ENCODE measurements around the gene FOXA3.

- TF ChIP-seq POLR2A (IDR thresholded peaks at IDR 0.05) (no peak), CTCF (IDR thresholded peaks at IDR 0.05) (peak; percentile 82 to 92 (median 86)), POLR2AphosphoS5 (IDR thresholded peaks at IDR 0.05) (peak in 2 of 4 donors; percentile 13 to 41)
These were observed 47.0 kb upstream of the FOXA3 start for GRCh38 chr19:45817010-45817724.
